Endothelial cell of umbilical vein (primary cell): ENCODE data around the gene KCNG3. TPM values are rescaled to one million over a fixed set of nuclear protein-coding genes. Genes with fewer than 3 reads are reported as not detected.

Experiments used
- BruUV-seq: library from RNA; stranded (reverse); fragments of 400-500 nt; replicated peaks from 2 replicates; lab custom pipeline; 2021; lab: Mats Ljungman, UMichigan
- CTCF ChIA-PET: fragments of 300-600, 350-600 bp; sonication (Branson Sonifier 250); formaldehyde crosslinking; loops from one replicate; lab custom pipeline; 2021; ENCODE audit warnings: antibody characterized with exemption, inconsistent platforms; lab: Charles Lee
- POLR2A ChIA-PET: fragments of 300-600, 350-600 bp; sonication (Branson Sonifier 250); formaldehyde crosslinking; loops from one replicate; lab custom pipeline; 2021; ENCODE audit warnings: antibody characterized with exemption, inconsistent platforms; lab: Charles Lee
- DNase-seq: peaks from one replicate; pipeline ENCODE4 v3.0.0-alpha.2; 2011; ENCODE audit warnings: low read depth, low spot score
- FAIRE-seq: peaks from 2 replicates; lab custom pipeline; 2011; peaks lifted over from hg19 to GRCh38; lab: Jason Lieb, UNC
- H2AFZ ChIP-seq: 2 replicates; pipeline ENCODE4 v1.6.0; 2012; ENCODE audit warnings: low read depth, low read length, control low read depth, inconsistent platforms
- H3K27ac ChIP-seq: 2 replicates; pipeline ENCODE4 v1.5.1; 2011; ENCODE audit warnings: low read depth, mild to moderate bottlenecking, control low read depth, low read length, moderate library complexity; ENCODE audit not compliant: insufficient read depth
- H3K27me3 ChIP-seq, 2 experiments: 2 replicates each; pipeline versions ENCODE4 v1.6.0 to v1.6.1; 2011; ENCODE audit warnings: low read length in 2 of 2, mixed read lengths in 1 of 2; ENCODE audit not compliant: control insufficient read depth in 2 of 2, insufficient read depth in 2 of 2
- H3K36me3 ChIP-seq, 2 experiments: 2 replicates in 1 of 2; 3 replicates in 1 of 2; pipeline ENCODE4 v1.5.1; 2011; ENCODE audit warnings: low read length in 2 of 2, mild to moderate bottlenecking in 1 of 2, moderate library complexity in 1 of 2; ENCODE audit not compliant: control insufficient read depth in 2 of 2, insufficient read depth in 2 of 2; ENCODE audit errors: extremely low read depth in 1 of 2
- H3K4me1 ChIP-seq: 3 replicates; pipeline ENCODE4 v1.5.1; 2011; ENCODE audit warnings: mild to moderate bottlenecking, low read length; ENCODE audit not compliant: control insufficient read depth, insufficient read depth; ENCODE audit errors: extremely low read depth
- H3K4me2 ChIP-seq: 2 replicates; pipeline ENCODE4 v1.6.1; 2011; ENCODE audit warnings: low read length, control low read depth, mixed read lengths; ENCODE audit not compliant: insufficient read depth
- H3K4me3 ChIP-seq, 3 experiments: fragments of 200-600 bp in 1 of 3; sonication (generic), shearing (Covaris generic) in 1 of 3; replicated peaks in 1 of 3; 2 replicates each; pipeline ENCODE4 v1.5.1; 2011 to 2016; ENCODE audit warnings: control low read depth in 3 of 3, low read length in 3 of 3, mild to moderate bottlenecking in 2 of 3, inconsistent platforms in 1 of 3, low read depth in 1 of 3, moderate library complexity in 1 of 3; ENCODE audit not compliant: insufficient read depth in 1 of 3
- H3K79me2 ChIP-seq: 2 replicates; pipeline ENCODE4 v1.6.0; 2012; ENCODE audit warnings: low read length, inconsistent platforms; ENCODE audit not compliant: control insufficient read depth, insufficient read depth
- H3K9ac ChIP-seq: replicated peaks from 2 replicates; pipeline ENCODE3; 2011; ENCODE audit warnings: low read length, control low read depth; ENCODE audit not compliant: insufficient read depth; ENCODE audit errors: extremely low read depth
- H3K9me1 ChIP-seq: replicated peaks from 3 replicates; pipeline ENCODE4 v1.6.0; 2011; ENCODE audit warnings: mild to moderate bottlenecking, low read length; ENCODE audit not compliant: control insufficient read depth, insufficient read depth; ENCODE audit errors: extremely low read depth
- H3K9me3 ChIP-seq: replicated peaks from 2 replicates; pipeline ENCODE4 v1.5.1; 2012; ENCODE audit warnings: low read length, inconsistent platforms; ENCODE audit not compliant: control insufficient read depth, insufficient read depth
- H4K20me1 ChIP-seq: replicated peaks from 2 replicates; pipeline ENCODE3; 2011; ENCODE audit warnings: mild to moderate bottlenecking, low read length; ENCODE audit not compliant: control insufficient read depth, insufficient read depth; ENCODE audit errors: extremely low read depth
- CTCF ChIP-seq, 2 donors: IDR thresholded peaks; 1 replicate in 1 of 2; 2 replicates in 1 of 2; pipeline ENCODE4 v1.5.1; 2011; ENCODE audit warnings: low read length in 2 of 2, mild to moderate bottlenecking in 2 of 2, moderate library complexity in 2 of 2, control low read depth in 1 of 2, inconsistent platforms in 1 of 2, low read depth in 1 of 2; ENCODE audit not compliant: insufficient read depth in 1 of 2; ENCODE audit errors: extremely low read depth in 1 of 2
- EZH2 ChIP-seq: IDR thresholded peaks from 2 replicates; pipeline ENCODE4 v1.6.1; 2012; ENCODE audit warnings: borderline replicate concordance, low read depth, mild to moderate bottlenecking, moderate library complexity, low read length, inconsistent platforms; ENCODE audit not compliant: severe bottlenecking
- FOS ChIP-seq: IDR thresholded peaks from 2 replicates; pipeline ENCODE4 v1.6.1; 2011; ENCODE audit warnings: mild to moderate bottlenecking, low read length, moderate library complexity, borderline replicate concordance; ENCODE audit not compliant: insufficient read depth
- GATA2 ChIP-seq: IDR thresholded peaks from 2 replicates; pipeline ENCODE4 v1.7.0; 2011; ENCODE audit warnings: low read depth, mild to moderate bottlenecking, moderate library complexity, mixed read lengths, low read length; ENCODE audit not compliant: insufficient read length, insufficient read depth
- JUN ChIP-seq: IDR thresholded peaks from 2 replicates; pipeline ENCODE4 v1.6.1; 2011; ENCODE audit warnings: borderline replicate concordance, low read depth; ENCODE audit not compliant: insufficient read length, insufficient read depth
- MAX ChIP-seq: IDR thresholded peaks from 2 replicates; pipeline ENCODE4 v1.6.1; 2011; ENCODE audit not compliant: insufficient read depth, insufficient read length
- MYC ChIP-seq: IDR thresholded peaks from one replicate; pipeline ENCODE4 v1.6.1; 2011; ENCODE audit warnings: mild to moderate bottlenecking, low read depth, low read length
- POLR2A ChIP-seq: IDR thresholded peaks from 2 replicates; pipeline ENCODE4 v1.6.1; 2012; ENCODE audit warnings: low read depth, mild to moderate bottlenecking, control low read depth, low read length
- POLR2AphosphoS5 ChIP-seq: IDR thresholded peaks from 2 replicates; pipeline ENCODE4 v1.6.1; 2012; ENCODE audit warnings: low read depth, mild to moderate bottlenecking, control low read depth, low read length, moderate library complexity; ENCODE audit not compliant: insufficient read depth
- dilution Hi-C: fragments of 300-500 bp; cut with MboI; formaldehyde crosslinking; loops from one replicate; pipeline ENCODE4 v1.15.0; 2019; ENCODE audit warnings: low sequenced_read_pairs; ENCODE audit not compliant: extremely low pct_ligation_motif_present
- intact Hi-C: fragments of 100-400 bp; cut with micrococcal nuclease; formaldehyde crosslinking; loops from one replicate; pipeline ENCODE4 v1.10.0; 2022
- polyA plus RNA-seq, 4 experiments: library from polyadenylated mRNA; depleted of rRNA in 3 of 4; stranded (reverse) in 3 of 4; unstranded in 1 of 4; fragments of >200 nt; gene quantifications; 2 replicates each; pipeline versions ENCODE4 v1.2.1 to v1.2.3, GENCODE V29; 2011 to 2012; ENCODE audit warnings: missing spikeins in 1 of 4
- total RNA-seq: library from RNA; stranded (reverse); gene quantifications from 2 replicates; pipeline ENCODE4 v1.2.3, GENCODE V29; 2021

KCNG3 gene
- total and polyA plus RNA-seq, 2 donors (not counting 3 experiments of a cell fraction or from before 2014, with no cell fraction given) = 0.15 TPM; not detected in 1

DNA sequence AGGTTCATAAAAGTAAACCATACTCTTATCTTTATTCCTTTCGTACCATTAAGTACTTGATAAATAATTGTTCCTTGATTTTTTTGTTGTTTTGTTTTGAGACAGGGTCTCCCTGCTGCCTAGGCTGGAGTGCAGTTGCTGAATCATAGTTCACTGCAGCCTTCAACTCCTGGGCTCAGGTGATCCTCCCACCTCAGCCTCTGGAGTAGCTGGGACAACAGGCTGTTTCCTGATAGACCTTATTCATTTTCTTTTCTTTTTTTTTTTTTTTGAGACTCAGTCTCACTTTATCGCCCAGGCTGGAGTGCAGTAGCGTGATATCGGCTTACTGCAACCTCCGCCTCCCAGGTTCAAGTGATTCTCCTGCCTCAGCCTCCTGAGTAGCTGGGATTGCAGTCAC is 5.5 kb downstream of the KCNG3 start:
- Histone ChIP-seq H3K4me3 (no peak overlapping the region), H2AFZ (no peak overlapping the region), H3K9me1 (no peaks in the 10 kb centered on the region), H3K4me1 (no peaks in the 10 kb centered on the region), H3K79me2 (no peaks in the 10 kb centered on the region), H3K9me3 (no peaks in the 10 kb centered on the region), H3K4me2 (no peak overlapping the region), H3K27me3 (peaks cover 14 to 18% of the 10 kb centered on the region in 2 experiments), H3K36me3 (no peaks in the 10 kb centered on the region), H3K9ac (no peak overlapping the region), H4K20me1 (no peaks in the 10 kb centered on the region), H3K27ac (no peak overlapping the region)
- TF ChIP-seq CTCF (IDR thresholded peaks at IDR 0.05; ENCODE audit: extremely low read depth in 1 of 2, insufficient read depth in 1 of 2, low read depth in 1 of 2, low read length in 2 of 2) = no peak
- no peak for TF ChIP-seq EZH2
- no peak for TF ChIP-seq MAX
- FAIRE-seq (no peak), DNase-seq (no peak)
- no TSS peak for BruUV-seq
- ChIA-PET CTCF (interaction anchor here (1.3 kb wide), 1 partner anchor 10 kb away, joined by 4 read pairs; no protein-coding TSS in a partner anchor), POLR2A (no interaction called here)
- intact Hi-C loops = no loop called here
- dilution Hi-C loops = no loop called here

DNA sequence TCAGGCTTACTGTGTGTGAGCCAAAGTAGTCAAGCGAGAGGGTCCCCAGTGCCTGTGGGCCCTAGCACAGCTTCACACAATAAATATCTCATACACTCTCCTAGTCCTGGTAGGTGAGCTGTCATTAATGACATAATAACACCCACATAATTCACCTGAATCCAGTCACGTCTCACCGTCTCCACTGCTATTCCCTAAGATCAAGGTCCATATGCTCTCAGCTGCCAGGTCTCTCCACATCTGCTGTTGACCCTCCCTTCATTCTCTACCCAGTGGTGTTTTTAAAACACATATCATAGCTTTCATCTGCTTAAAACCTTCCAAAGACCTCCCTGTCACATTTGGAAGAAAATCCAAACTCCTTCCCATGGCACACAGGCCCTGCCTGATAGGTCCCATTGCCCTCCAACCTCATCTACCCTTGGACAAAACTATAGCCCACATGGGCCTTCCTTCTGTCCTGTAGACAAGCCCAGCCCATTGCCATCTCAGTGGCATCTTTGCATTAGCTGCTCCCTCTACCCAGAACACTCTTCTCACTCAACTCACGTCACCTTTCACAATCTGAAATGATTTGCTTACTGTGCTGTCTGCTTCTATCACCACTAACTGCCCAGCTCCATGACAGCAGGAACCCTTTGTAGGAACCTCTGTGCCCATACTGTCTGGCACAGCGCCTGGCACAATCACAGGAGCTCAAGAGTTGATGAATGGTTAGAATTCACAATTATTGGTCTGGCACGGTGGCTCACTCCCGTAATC is 7.5 kb downstream of the KCNG3 start:
- H3K4me1 ChIP-seq = no peaks in the 10 kb centered on the region
- H4K20me1 ChIP-seq = no peaks in the 10 kb centered on the region
- no TSS peak for BruUV-seq
- H3K4me2 ChIP-seq = no peak overlapping the region
- H3K4me3 ChIP-seq = no peak overlapping the region
- H3K27me3 ChIP-seq = peaks cover 0 to 1% of the 10 kb centered on the region in 2 experiments
- no peak overlapping the region for H3K27ac ChIP-seq
- no peaks in the 10 kb centered on the region for H3K9me3 ChIP-seq
- intact Hi-C loops = no loop called here
- POLR2A ChIA-PET = no interaction called here
- H3K9me1 ChIP-seq = no peaks in the 10 kb centered on the region
- FAIRE-seq (no peak), DNase-seq (no peak)
- dilution Hi-C loops = no loop called here
- H3K9ac ChIP-seq = no peak overlapping the region
- CTCF ChIA-PET = interaction anchor here (2.3 kb wide), 1 partner anchor 177 kb away, joined by 8 read pairs; no protein-coding TSS in a partner anchor
- H2AFZ ChIP-seq = no peak overlapping the region
- no peaks in the 10 kb centered on the region for H3K79me2 ChIP-seq
- no peaks in the 10 kb centered on the region for H3K36me3 ChIP-seq
- TF ChIP-seq MYC (no peak), POLR2AphosphoS5 (no peak), FOS (no peak), GATA2 (no peak), POLR2A (no peak), JUN (no peak), MAX (no peak), CTCF (IDR thresholded peaks at IDR 0.05; ENCODE audit: extremely low read depth in 1 of 2, insufficient read depth in 1 of 2, low read depth in 1 of 2, low read length in 2 of 2) (no peak), EZH2 (no peak)
